ENCODE results near the gene GPR158. TPM values are rescaled to one million over a fixed set of nuclear protein-coding genes. Genes with fewer than 3 reads are reported as not detected.
A peak's percentile ranks its signal among the peaks of the same experiment; 100 is the strongest.

GPR158 gene
- total RNA-seq, 1 donor from 2014 or later: 7.5 TPM

DNA sequence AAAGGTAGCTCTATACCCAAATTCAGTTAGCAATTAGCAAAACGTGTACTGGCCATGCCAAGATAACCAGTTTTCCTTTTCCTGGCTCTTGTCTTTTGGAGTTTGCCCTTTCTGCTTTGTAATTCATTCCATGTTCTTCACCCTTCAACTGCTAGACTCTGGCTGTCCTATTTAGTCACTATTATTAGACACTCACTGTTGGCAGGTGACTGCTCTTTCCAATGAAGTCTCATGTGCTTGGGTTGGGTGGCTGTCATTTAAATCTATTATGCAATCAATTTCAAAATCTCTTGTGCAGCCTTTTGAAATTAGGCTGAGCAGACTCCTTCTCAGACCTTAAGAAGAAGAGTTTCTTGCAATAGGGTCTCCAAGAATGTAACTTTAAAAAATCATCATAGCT lies 266.5 kb downstream of the GPR158 start:
- H3K27ac Mint-ChIP-seq: no peak overlapping the region
- peaks cover 21% of the 10 kb centered on the region for H3K4me1 Mint-ChIP-seq
- H3K9me3 Mint-ChIP-seq: no peaks in the 10 kb centered on the region
- H3K4me3 Mint-ChIP-seq: no peak overlapping the region
- no peak for DNase-seq (ENCODE audit: low spot score in 2 of 2, unreplicated experiment in 2 of 2)
- H3K36me3 Mint-ChIP-seq: no peaks in the 10 kb centered on the region
- TF ChIP-seq, protein P1, sequence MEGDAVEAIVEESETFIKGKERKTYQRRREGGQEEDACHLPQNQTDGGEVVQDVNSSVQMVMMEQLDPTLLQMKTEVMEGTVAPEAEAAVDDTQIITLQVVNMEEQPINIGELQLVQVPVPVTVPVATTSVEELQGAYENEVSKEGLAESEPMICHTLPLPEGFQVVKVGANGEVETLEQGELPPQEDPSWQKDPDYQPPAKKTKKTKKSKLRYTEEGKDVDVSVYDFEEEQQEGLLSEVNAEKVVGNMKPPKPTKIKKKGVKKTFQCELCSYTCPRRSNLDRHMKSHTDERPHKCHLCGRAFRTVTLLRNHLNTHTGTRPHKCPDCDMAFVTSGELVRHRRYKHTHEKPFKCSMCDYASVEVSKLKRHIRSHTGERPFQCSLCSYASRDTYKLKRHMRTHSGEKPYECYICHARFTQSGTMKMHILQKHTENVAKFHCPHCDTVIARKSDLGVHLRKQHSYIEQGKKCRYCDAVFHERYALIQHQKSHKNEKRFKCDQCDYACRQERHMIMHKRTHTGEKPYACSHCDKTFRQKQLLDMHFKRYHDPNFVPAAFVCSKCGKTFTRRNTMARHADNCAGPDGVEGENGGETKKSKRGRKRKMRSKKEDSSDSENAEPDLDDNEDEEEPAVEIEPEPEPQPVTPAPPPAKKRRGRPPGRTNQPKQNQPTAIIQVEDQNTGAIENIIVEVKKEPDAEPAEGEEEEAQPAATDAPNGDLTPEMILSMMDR (IDR thresholded peaks at IDR 0.05; ENCODE audit: unreplicated experiment): no peak
- no peaks in the 10 kb centered on the region for H3K27me3 Mint-ChIP-seq (ENCODE audit: low read depth)

DNA sequence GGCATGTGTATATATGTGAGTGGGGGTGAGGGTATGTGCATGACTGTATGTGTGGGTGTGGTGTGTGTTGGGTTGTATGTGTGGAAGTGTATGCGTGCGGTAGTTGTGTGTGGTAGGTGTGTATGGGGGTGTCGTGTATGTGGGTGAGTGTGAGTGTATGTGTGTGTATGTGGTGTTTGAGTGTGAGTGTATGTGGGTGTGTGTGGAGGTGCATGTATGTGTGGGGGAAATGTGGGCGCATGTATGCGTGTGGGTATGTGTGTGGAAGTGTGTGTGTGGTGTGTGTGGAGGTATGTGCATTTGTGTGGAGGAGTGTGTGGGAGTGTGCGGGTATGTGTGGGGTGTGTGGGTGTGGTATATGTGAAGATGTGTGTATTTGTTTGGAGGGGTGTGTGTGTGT lies 269.5 kb downstream of the GPR158 start:
- DNase-seq (ENCODE audit: low spot score in 2 of 2, unreplicated experiment in 2 of 2): no peak
- Mint-ChIP-seq H3K4me1 (peaks cover 27% of the 10 kb centered on the region), H3K9me3 (peaks cover 3% of the 10 kb centered on the region), H3K27ac (no peak overlapping the region), H3K4me3 (no peak overlapping the region), H3K36me3 (no peaks in the 10 kb centered on the region), H3K27me3 (ENCODE audit: low read depth) (no peaks in the 10 kb centered on the region)
- TF ChIP-seq, protein P1 (IDR thresholded peaks at IDR 0.05; ENCODE audit: unreplicated experiment): no peak

DNA sequence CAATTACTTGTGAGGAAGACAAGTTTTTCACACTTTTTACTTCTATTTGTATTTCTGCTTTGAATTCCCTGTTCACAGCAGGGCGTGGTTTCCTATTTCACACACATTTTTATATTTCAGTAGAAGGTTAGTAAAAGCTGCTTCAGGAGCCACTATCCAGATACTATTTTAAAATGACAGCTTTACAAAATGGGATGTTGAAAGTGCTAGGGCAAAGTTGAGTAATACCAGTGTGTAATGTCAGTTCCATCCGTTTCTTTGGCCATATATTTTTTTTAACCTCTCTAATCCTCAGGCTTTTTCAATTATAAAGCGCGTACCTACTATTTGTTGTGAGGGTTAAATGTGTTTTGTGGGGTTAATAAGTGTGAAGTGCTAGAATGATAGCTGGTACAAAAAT lies 276.6 kb downstream of the GPR158 start:
- no peak overlapping the region for H3K4me3 Mint-ChIP-seq
- DNase-seq (ENCODE audit: low spot score in 2 of 2, unreplicated experiment in 2 of 2): no peak
- peaks cover 27% of the 10 kb centered on the region for H3K9me3 Mint-ChIP-seq
- no peak overlapping the region for H3K27ac Mint-ChIP-seq
- peaks cover 30% of the 10 kb centered on the region for H3K4me1 Mint-ChIP-seq
- TF ChIP-seq, protein P1 (IDR thresholded peaks at IDR 0.05; ENCODE audit: unreplicated experiment): no peak
- peaks cover 11% of the 10 kb centered on the region for H3K36me3 Mint-ChIP-seq
- H3K27me3 Mint-ChIP-seq (ENCODE audit: low read depth): no peaks in the 10 kb centered on the region

DNA sequence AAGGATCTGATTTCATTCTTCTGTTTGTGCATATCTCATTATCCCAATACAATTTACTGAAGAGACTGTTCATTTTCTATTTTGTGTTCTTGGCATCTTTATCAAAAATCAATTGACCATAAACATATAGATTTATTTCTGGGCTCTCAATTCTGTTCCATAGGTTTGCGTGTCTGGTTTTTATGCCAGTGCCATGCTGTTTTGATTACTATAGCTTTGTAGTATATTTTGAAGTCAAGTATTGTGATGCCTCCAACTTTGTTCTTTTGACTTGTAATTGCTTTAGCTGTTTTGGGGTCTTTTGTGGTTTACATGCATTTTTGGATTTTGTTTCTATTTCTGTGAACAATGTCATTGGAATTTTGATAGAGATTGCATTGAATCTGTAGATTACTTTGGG lies 278.8 kb downstream of the GPR158 start:
- Mint-ChIP-seq H3K4me3 (no peak overlapping the region), H3K9me3 (peaks cover 24% of the 10 kb centered on the region), H3K36me3 (peaks cover 11% of the 10 kb centered on the region), H3K4me1 (peaks cover 33% of the 10 kb centered on the region), H3K27me3 (ENCODE audit: low read depth) (no peaks in the 10 kb centered on the region), H3K27ac (no peak overlapping the region)
- TF ChIP-seq, protein P1 (IDR thresholded peaks at IDR 0.05; ENCODE audit: unreplicated experiment): no peak
- no peak for DNase-seq (ENCODE audit: low spot score in 2 of 2, unreplicated experiment in 2 of 2)

DNA sequence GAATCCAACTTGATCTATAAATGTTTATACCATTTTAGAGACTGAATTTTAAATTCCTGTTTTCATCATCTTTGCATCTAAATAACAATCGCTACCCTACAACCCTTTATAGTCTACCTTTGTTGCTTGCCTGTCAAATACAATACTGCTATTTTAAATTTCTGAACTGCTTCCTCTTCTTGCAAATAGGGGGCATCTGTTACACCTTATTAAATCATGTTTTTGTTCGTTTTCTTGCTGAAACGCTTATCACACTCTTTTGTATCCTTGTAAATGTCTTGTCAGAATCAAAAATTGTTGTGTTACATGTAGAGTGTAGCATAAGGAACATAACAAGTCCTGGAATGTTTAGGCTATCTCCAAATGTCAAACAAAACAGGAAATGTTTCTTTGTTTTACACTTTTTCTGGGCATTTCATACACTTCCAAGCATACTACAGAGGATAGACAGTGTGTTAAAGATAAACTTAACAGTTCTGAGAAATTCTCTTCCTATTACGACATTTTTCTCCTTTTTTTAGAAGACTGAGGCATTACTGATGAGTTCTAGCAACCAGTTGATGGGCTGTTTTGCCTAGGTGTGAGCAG lies 281.3 kb downstream of the GPR158 start:
- no peak for DNase-seq (ENCODE audit: low spot score in 2 of 2, unreplicated experiment in 2 of 2)
- Mint-ChIP-seq H3K27me3 (ENCODE audit: low read depth) (no peaks in the 10 kb centered on the region), H3K4me1 (peaks cover 44% of the 10 kb centered on the region), H3K36me3 (peaks cover 9% of the 10 kb centered on the region), H3K4me3 (no peak overlapping the region), H3K9me3 (peaks cover 21% of the 10 kb centered on the region), H3K27ac (peak overlapping the region; percentile 92)
- TF ChIP-seq, protein P1 (IDR thresholded peaks at IDR 0.05; ENCODE audit: unreplicated experiment): no peak

DNA sequence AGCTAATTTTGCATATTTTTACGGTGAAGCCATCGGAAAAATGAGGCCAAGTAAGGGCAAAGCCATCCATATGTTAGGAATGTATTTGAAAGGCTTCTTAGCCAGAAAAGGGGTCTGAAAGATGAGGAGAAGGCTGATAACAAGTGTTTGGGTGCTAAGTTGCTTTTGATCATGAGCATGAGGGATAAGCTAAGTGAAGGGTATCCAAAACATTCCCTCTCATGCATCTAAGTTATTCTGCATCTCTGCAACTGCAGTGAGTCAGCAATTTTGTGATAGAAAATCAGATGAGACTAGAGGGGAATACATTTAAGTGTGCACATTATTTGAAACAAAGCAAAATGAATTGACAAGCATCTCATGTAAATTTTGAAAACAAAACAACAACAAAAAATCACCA lies 282.8 kb downstream of the GPR158 start:
- Mint-ChIP-seq H3K27me3 (ENCODE audit: low read depth) (no peaks in the 10 kb centered on the region), H3K9me3 (peaks cover 25% of the 10 kb centered on the region), H3K4me3 (no peak overlapping the region), H3K4me1 (peaks cover 40% of the 10 kb centered on the region), H3K27ac (peak overlapping the region; percentile 78), H3K36me3 (peaks cover 9% of the 10 kb centered on the region)
- DNase-seq (ENCODE audit: low spot score in 2 of 2, unreplicated experiment in 2 of 2): no peak
- TF ChIP-seq, protein P1 (IDR thresholded peaks at IDR 0.05; ENCODE audit: unreplicated experiment): no peak
